ENCODE results near the gene LTBR. TPM values are rescaled to one million over a fixed set of nuclear protein-coding genes. Genes with fewer than 3 reads are reported as not detected.
A peak's percentile ranks its signal among the peaks of the same experiment; 100 is the strongest.

LTBR gene
- total RNA-seq, 1 experiment from 2014 or later, result 178 TPM

DNA sequence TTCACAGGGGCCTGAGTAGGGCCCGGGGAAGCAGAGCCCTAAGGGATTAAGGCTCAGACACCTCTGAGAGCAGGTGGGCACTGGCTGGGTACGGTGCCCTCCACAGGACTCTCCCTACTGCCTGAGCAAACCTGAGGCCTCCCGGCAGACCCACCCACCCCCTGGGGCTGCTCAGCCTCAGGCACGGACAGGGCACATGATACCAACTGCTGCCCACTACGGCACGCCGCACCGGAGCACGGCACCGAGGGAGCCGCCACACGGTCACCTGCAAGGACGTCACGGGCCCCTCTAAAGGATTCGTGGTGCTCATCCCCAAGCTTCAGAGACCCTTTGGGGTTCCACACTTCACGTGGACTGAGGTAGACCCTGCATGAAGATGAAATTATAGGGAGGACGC is 7.1 kb downstream of the LTBR start:
- H3K36me3 ChIP-seq (ENCODE audit: low read depth), result peaks cover 42% of the 10 kb centered on the region
- DNase-seq, result no peak
- peaks cover 74% of the 10 kb centered on the region for H3F3A ChIP-seq (ENCODE audit: insufficient read depth, low read depth)
- ChIA-PET POLR2A (ENCODE audit: unreplicated experiment) (no interaction called here), CTCF (interaction anchor here (1.0 kb wide), 1 partner anchor 28 kb away, joined by 3 read pairs; no protein-coding TSS in a partner anchor)
- peaks cover 27% of the 10 kb centered on the region for H3K79me2 ChIP-seq (ENCODE audit: low read depth)
- H3K27ac ChIP-seq, result no peak overlapping the region
- no TSS peak for BruUV-seq (replicated peaks)
- no peak overlapping the region for H2AFZ ChIP-seq
- intact Hi-C loops (cut with micrococcal nuclease; ENCODE audit: unreplicated experiment), result no loop called here
- peaks cover 10% of the 10 kb centered on the region for H3K4me1 ChIP-seq (replicated peaks; ENCODE audit: insufficient read depth)
- no peak overlapping the region for H3K4me2 ChIP-seq
- H3K4me3 ChIP-seq, result no peak overlapping the region
- peaks cover 3% of the 10 kb centered on the region for H4K20me1 ChIP-seq (ENCODE audit: insufficient read depth)
- H3K9me3 ChIP-seq (ENCODE audit: insufficient read depth, low read depth), result no peaks in the 10 kb centered on the region
- no peak for TF ChIP-seq EZH2 (IDR thresholded peaks at IDR 0.05; ENCODE audit: low read depth)
- TF ChIP-seq, protein P1, sequence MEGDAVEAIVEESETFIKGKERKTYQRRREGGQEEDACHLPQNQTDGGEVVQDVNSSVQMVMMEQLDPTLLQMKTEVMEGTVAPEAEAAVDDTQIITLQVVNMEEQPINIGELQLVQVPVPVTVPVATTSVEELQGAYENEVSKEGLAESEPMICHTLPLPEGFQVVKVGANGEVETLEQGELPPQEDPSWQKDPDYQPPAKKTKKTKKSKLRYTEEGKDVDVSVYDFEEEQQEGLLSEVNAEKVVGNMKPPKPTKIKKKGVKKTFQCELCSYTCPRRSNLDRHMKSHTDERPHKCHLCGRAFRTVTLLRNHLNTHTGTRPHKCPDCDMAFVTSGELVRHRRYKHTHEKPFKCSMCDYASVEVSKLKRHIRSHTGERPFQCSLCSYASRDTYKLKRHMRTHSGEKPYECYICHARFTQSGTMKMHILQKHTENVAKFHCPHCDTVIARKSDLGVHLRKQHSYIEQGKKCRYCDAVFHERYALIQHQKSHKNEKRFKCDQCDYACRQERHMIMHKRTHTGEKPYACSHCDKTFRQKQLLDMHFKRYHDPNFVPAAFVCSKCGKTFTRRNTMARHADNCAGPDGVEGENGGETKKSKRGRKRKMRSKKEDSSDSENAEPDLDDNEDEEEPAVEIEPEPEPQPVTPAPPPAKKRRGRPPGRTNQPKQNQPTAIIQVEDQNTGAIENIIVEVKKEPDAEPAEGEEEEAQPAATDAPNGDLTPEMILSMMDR (conservative IDR thresholded peaks at IDR 0.05), result no peak
- H3K9me2 ChIP-seq (ENCODE audit: insufficient read depth), result no peaks in the 10 kb centered on the region
- H3K27me3 ChIP-seq (ENCODE audit: insufficient read depth, low read depth), result no peaks in the 10 kb centered on the region

DNA sequence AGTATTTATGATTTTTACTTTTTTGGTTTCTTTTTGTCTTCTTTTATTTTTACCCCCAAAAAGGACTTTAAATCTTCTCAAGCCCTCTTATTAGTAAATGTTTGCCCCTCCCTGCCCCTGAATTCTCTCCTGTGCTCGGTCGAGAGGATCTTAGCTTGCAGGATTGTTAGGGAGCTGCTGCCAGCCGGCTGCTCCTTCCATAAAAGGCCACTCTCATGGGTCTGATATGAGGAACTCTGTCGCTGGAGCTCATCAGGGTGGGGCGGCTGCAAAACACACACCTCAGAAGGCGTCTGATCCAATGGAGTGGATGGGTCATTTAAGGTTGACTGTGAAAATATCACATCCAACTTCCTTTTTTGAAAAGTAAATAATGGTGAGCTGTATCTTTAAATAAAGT is 8.5 kb downstream of the LTBR start:
- Histone ChIP-seq H2AFZ (no peak overlapping the region), H3K4me2 (no peak overlapping the region), H3K36me3 (ENCODE audit: low read depth) (peaks cover 27% of the 10 kb centered on the region), H4K20me1 (ENCODE audit: insufficient read depth) (peaks cover under 1% of the 10 kb centered on the region), H3K27me3 (ENCODE audit: insufficient read depth, low read depth) (no peaks in the 10 kb centered on the region), H3K27ac (no peak overlapping the region), H3K9me2 (ENCODE audit: insufficient read depth) (no peaks in the 10 kb centered on the region), H3K9me3 (ENCODE audit: insufficient read depth, low read depth) (no peaks in the 10 kb centered on the region), H3K79me2 (ENCODE audit: low read depth) (peaks cover 12% of the 10 kb centered on the region), H3F3A (ENCODE audit: insufficient read depth, low read depth) (peaks cover 66% of the 10 kb centered on the region), H3K4me1 (replicated peaks; ENCODE audit: insufficient read depth) (no peaks in the 10 kb centered on the region), H3K4me3 (no peak overlapping the region)
- DNase-seq, result peak in 1 of 2 experiments; percentile 35
- TF ChIP-seq EZH2 (IDR thresholded peaks at IDR 0.05; ENCODE audit: low read depth), result no peak
- TF ChIP-seq, protein P1 (conservative IDR thresholded peaks at IDR 0.05), result no peak
- intact Hi-C loops (cut with micrococcal nuclease; ENCODE audit: unreplicated experiment), result no loop called here
- ChIA-PET CTCF (interaction anchor here (0.9 kb wide), 1 partner anchor 58 kb away, joined by 3 read pairs; no protein-coding TSS in a partner anchor), POLR2A (ENCODE audit: unreplicated experiment) (interaction anchor here (0.5 to 1.0 kb wide), 10 partner anchors 9 to 374 kb away, joined by 3 to 9 read pairs (median 5); partner anchors contain the start of genes LTBR and PTMS)
- no TSS peak for BruUV-seq (replicated peaks)

DNA sequence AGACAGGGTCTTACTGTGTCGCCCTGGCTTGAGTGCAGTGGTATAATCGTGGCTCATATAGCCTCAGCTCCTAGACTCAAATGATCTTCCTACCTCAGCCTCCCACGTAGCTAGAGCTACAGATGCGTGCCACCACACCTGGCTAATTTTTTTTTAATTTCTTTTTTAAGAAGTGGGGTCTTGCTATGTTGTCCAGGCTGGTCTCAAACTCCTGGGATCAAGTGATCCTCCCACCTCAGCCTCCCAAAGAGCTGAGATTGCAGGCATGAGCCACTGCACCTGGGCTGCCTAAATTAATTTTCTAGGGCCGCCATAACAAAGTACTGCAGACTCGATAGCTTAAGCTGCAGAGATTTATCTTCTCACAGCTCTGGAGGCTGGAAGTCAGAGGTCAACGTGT is 9.1 kb downstream of the LTBR start:
- Histone ChIP-seq H3K4me1 (replicated peaks; ENCODE audit: insufficient read depth) (no peaks in the 10 kb centered on the region), H3K9me2 (ENCODE audit: insufficient read depth) (no peaks in the 10 kb centered on the region), H2AFZ (no peak overlapping the region), H3K36me3 (ENCODE audit: low read depth) (peaks cover 21% of the 10 kb centered on the region), H3K9me3 (ENCODE audit: insufficient read depth, low read depth) (no peaks in the 10 kb centered on the region), H3F3A (ENCODE audit: insufficient read depth, low read depth) (peaks cover 66% of the 10 kb centered on the region), H3K27ac (no peak overlapping the region), H4K20me1 (ENCODE audit: insufficient read depth) (no peaks in the 10 kb centered on the region; the same call in 1 of the 2 replicates), H3K4me2 (no peak overlapping the region), H3K4me3 (no peak overlapping the region), H3K79me2 (ENCODE audit: low read depth) (peaks cover 6% of the 10 kb centered on the region; the same call in 1 of the 2 replicates), H3K27me3 (ENCODE audit: insufficient read depth, low read depth) (no peaks in the 10 kb centered on the region)
- no peak for TF ChIP-seq EZH2 (IDR thresholded peaks at IDR 0.05; ENCODE audit: low read depth)
- TF ChIP-seq, protein P1 (conservative IDR thresholded peaks at IDR 0.05), result no peak
- no TSS peak for BruUV-seq (replicated peaks)
- DNase-seq, result no peak
- intact Hi-C loops (cut with micrococcal nuclease; ENCODE audit: unreplicated experiment), result no loop called here
- CTCF ChIA-PET, result interaction anchor here (0.9 kb wide), 1 partner anchor 59 kb away, joined by 3 read pairs; no protein-coding TSS in a partner anchor
- POLR2A ChIA-PET (ENCODE audit: unreplicated experiment), result interaction anchor here (0.5 to 1.0 kb wide), 8 partner anchors 9 to 373 kb away, joined by 3 to 9 read pairs (median 4); partner anchors contain the start of genes LTBR and PTMS
